SK-N-SH (cell line): ENCODE results near the gene IKZF5.

Experiments
- EP300 ChIP-seq, 2 experiments: IDR thresholded peaks; 2 replicates each; pipeline versions ENCODE4 v1.4.0 to v1.6.1; 2012; ENCODE audit warnings: borderline replicate concordance in 1 of 2, low read depth in 1 of 2, low read length in 1 of 2
- FOSL2 ChIP-seq: IDR thresholded peaks from 2 replicates; pipeline ENCODE4 v1.4.0; 2012; ENCODE audit warnings: low read depth, mild to moderate bottlenecking, moderate library complexity, borderline replicate concordance
- POLR2AphosphoS5 ChIP-seq: IDR thresholded peaks from 2 replicates; pipeline ENCODE4 v1.6.1; 2012; ENCODE audit warnings: low read depth, low read length
- RCOR1 ChIP-seq: fragments of 150-350 bp; IDR thresholded peaks from 2 replicates; pipeline ENCODE4 v1.6.1; 2017; ENCODE audit warnings: antibody characterized with exemption, low read length
- RXRA ChIP-seq: IDR thresholded peaks from 2 replicates; pipeline ENCODE4 v1.4.0; 2012; ENCODE audit warnings: low read depth, mild to moderate bottlenecking, borderline replicate concordance
- SIN3A ChIP-seq: IDR thresholded peaks from 2 replicates; pipeline ENCODE4 v1.6.1; 2012; ENCODE audit warnings: low read depth, mild to moderate bottlenecking, low read length, moderate library complexity, borderline replicate concordance
- TAF1 ChIP-seq: IDR thresholded peaks from 2 replicates; pipeline ENCODE4 v1.6.1; 2012; ENCODE audit warnings: low read depth, mild to moderate bottlenecking, low read length, moderate library complexity, borderline replicate concordance
- TF ChIP-seq, protein P1 (sequence below): fragments of 200-600 bp; sonication (generic); IDR thresholded peaks from 2 replicates; pipeline ENCODE4 v1.6.1; 2017; ENCODE audit warnings: antibody characterized with exemption, mild to moderate bottlenecking, moderate library complexity
- TF ChIP-seq, protein P2 (sequence below): IDR thresholded peaks from 2 replicates; pipeline ENCODE4 v1.4.0; 2012; ENCODE audit warnings: low read depth, borderline replicate concordance
- TF ChIP-seq, protein P3 (sequence below): IDR thresholded peaks from 2 replicates; pipeline ENCODE4 v1.6.1; 2012; ENCODE audit warnings: mild to moderate bottlenecking, low read depth, low read length, moderate library complexity

DNA sequence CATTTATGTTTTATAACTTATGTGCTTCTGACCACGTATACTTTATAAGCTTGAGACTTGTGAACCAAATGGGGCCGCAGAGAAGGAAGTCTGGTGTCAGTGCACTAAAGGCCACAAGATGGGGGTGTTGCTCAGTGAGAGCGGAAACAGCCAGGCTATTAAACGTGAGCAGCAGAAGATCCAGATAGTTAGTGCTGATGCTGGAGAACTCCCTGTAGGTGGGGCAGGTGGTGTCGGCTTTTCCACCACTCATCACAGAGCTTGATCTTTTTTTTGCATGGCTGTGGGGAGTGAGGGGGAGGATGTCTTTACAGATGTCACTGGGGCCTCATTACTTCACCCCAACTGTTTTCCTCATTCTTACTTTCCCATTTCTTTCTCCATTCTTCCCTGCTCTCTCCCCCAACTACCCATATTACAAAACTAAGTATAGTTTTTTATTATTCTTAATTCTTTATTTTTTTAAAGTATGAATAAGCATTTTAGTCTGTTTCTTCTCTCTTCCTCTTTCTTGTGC lies 34.9 kb upstream of the IKZF5 start:
- TF ChIP-seq, protein P1, sequence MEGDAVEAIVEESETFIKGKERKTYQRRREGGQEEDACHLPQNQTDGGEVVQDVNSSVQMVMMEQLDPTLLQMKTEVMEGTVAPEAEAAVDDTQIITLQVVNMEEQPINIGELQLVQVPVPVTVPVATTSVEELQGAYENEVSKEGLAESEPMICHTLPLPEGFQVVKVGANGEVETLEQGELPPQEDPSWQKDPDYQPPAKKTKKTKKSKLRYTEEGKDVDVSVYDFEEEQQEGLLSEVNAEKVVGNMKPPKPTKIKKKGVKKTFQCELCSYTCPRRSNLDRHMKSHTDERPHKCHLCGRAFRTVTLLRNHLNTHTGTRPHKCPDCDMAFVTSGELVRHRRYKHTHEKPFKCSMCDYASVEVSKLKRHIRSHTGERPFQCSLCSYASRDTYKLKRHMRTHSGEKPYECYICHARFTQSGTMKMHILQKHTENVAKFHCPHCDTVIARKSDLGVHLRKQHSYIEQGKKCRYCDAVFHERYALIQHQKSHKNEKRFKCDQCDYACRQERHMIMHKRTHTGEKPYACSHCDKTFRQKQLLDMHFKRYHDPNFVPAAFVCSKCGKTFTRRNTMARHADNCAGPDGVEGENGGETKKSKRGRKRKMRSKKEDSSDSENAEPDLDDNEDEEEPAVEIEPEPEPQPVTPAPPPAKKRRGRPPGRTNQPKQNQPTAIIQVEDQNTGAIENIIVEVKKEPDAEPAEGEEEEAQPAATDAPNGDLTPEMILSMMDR, result peak; percentile 75
- TF ChIP-seq EP300 (IDR thresholded peaks at IDR 0.05; ENCODE audit: borderline replicate concordance in 1 of 2, low read depth in 1 of 2, low read length in 1 of 2) (no peak), FOSL2 (no peak), RXRA (no peak), TAF1 (no peak), SIN3A (no peak), RCOR1 (no peak), POLR2AphosphoS5 (no peak)
- TF ChIP-seq, protein P2, sequence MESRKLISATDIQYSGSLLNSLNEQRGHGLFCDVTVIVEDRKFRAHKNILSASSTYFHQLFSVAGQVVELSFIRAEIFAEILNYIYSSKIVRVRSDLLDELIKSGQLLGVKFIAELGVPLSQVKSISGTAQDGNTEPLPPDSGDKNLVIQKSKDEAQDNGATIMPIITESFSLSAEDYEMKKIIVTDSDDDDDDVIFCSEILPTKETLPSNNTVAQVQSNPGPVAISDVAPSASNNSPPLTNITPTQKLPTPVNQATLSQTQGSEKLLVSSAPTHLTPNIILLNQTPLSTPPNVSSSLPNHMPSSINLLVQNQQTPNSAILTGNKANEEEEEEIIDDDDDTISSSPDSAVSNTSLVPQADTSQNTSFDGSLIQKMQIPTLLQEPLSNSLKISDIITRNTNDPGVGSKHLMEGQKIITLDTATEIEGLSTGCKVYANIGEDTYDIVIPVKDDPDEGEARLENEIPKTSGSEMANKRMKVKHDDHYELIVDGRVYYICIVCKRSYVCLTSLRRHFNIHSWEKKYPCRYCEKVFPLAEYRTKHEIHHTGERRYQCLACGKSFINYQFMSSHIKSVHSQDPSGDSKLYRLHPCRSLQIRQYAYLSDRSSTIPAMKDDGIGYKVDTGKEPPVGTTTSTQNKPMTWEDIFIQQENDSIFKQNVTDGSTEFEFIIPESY, result no peak
- TF ChIP-seq, protein P3, sequence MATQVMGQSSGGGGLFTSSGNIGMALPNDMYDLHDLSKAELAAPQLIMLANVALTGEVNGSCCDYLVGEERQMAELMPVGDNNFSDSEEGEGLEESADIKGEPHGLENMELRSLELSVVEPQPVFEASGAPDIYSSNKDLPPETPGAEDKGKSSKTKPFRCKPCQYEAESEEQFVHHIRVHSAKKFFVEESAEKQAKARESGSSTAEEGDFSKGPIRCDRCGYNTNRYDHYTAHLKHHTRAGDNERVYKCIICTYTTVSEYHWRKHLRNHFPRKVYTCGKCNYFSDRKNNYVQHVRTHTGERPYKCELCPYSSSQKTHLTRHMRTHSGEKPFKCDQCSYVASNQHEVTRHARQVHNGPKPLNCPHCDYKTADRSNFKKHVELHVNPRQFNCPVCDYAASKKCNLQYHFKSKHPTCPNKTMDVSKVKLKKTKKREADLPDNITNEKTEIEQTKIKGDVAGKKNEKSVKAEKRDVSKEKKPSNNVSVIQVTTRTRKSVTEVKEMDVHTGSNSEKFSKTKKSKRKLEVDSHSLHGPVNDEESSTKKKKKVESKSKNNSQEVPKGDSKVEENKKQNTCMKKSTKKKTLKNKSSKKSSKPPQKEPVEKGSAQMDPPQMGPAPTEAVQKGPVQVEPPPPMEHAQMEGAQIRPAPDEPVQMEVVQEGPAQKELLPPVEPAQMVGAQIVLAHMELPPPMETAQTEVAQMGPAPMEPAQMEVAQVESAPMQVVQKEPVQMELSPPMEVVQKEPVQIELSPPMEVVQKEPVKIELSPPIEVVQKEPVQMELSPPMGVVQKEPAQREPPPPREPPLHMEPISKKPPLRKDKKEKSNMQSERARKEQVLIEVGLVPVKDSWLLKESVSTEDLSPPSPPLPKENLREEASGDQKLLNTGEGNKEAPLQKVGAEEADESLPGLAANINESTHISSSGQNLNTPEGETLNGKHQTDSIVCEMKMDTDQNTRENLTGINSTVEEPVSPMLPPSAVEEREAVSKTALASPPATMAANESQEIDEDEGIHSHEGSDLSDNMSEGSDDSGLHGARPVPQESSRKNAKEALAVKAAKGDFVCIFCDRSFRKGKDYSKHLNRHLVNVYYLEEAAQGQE, result no peak
